A673 (cell line): ENCODE data around the gene TBXA2R. TPM values are rescaled to one million over a fixed set of nuclear protein-coding genes. Genes with fewer than 3 reads are reported as not detected.

Experiments used
- BruUV-seq: library from RNA; stranded (reverse); fragments of 400-500 nt; replicated peaks from 2 replicates; lab custom pipeline; 2021; lab: Mats Ljungman, UMichigan
- CTCF ChIA-PET: fragments of 300-600 bp; sonication (Branson Sonifier 250); formaldehyde crosslinking; loops from one replicate; lab custom pipeline; 2022; ENCODE audit warnings: antibody characterized with exemption; lab: Charles Lee
- POLR2A ChIA-PET: fragments of 300-600 bp; sonication (Branson Sonifier 250); formaldehyde crosslinking; loops from one replicate; lab custom pipeline; 2022; ENCODE audit warnings: antibody characterized with exemption; ENCODE audit not compliant: low non-redundant PET; lab: Charles Lee
- DNase-seq: peaks from one replicate; pipeline ENCODE4 v3.0.0-alpha.2; 2015; ENCODE audit warnings: low spot score
- H3K27ac ChIP-seq: fragments of 200-600 bp; sonication (generic); 2 replicates; pipeline ENCODE4 v1.5.1; 2016; ENCODE audit warnings: mixed run types, low read depth, mild to moderate bottlenecking, mixed read lengths, antibody characterized with exemption, low read length; ENCODE audit not compliant: poor library complexity, severe bottlenecking
- H3K27me3 ChIP-seq: fragments of 200-600 bp; sonication (generic); replicated peaks from 2 replicates; pipeline ENCODE4 v1.6.1; 2017; ENCODE audit warnings: mixed run types, low read depth, mild to moderate bottlenecking, mixed read lengths, antibody characterized with exemption, low read length; ENCODE audit not compliant: insufficient read depth, poor library complexity
- H3K36me3 ChIP-seq: fragments of 200-600 bp; sonication (generic); 2 replicates; pipeline ENCODE4 v1.6.1; 2016; ENCODE audit warnings: mixed run types, mild to moderate bottlenecking, mixed read lengths, antibody characterized with exemption, low read length; ENCODE audit not compliant: insufficient read depth, poor library complexity, severe bottlenecking
- H3K4me1 ChIP-seq: fragments of 200-600 bp; sonication (generic); 2 replicates; pipeline ENCODE4 v1.6.1; 2017; ENCODE audit warnings: mixed run types, mild to moderate bottlenecking, mixed read lengths, antibody characterized with exemption, low read length; ENCODE audit not compliant: insufficient read depth, poor library complexity, severe bottlenecking
- H3K4me3 ChIP-seq: fragments of 200-600 bp; sonication (generic); 2 replicates; pipeline ENCODE4 v1.5.1; 2016; ENCODE audit warnings: low read depth, mixed run types, mild to moderate bottlenecking, mixed read lengths, low read length; ENCODE audit not compliant: poor library complexity, severe bottlenecking
- H3K9me3 ChIP-seq: fragments of 200-600 bp; sonication (generic); 2 replicates; pipeline ENCODE4 v1.6.1; 2016; ENCODE audit warnings: mixed run types, low read depth, mild to moderate bottlenecking, mixed read lengths, antibody characterized with exemption, low read length; ENCODE audit not compliant: poor library complexity, severe bottlenecking
- CTCF ChIP-seq: fragments of 300-800, 200-600 bp; sonication (generic); conservative IDR thresholded peaks from 2 replicates; pipeline ENCODE4 v1.5.1; 2017; ENCODE audit warnings: low read depth, mild to moderate bottlenecking, antibody characterized with exemption, low read length, moderate library complexity, mixed read lengths
- EZH2 ChIP-seq: fragments of 200-600 bp; sonication (generic); IDR thresholded peaks from 2 replicates; pipeline ENCODE4 v1.6.1; 2017; ENCODE audit warnings: borderline replicate concordance, low read depth, mild to moderate bottlenecking, mixed read lengths, antibody characterized with exemption, low read length; ENCODE audit not compliant: poor library complexity, severe bottlenecking
- intact Hi-C: fragments of 100-400 bp; cut with micrococcal nuclease; formaldehyde crosslinking; loops from one replicate; pipeline ENCODE4 v1.10.0; 2022; ENCODE audit not compliant: unreplicated experiment
- total RNA-seq: library from RNA; stranded (reverse); gene quantifications from 2 replicates; pipeline ENCODE4 v1.2.3, GENCODE V29; 2021

TBXA2R gene
- total RNA-seq, 1 experiment from 2014 or later = 0.56 TPM

DNA sequence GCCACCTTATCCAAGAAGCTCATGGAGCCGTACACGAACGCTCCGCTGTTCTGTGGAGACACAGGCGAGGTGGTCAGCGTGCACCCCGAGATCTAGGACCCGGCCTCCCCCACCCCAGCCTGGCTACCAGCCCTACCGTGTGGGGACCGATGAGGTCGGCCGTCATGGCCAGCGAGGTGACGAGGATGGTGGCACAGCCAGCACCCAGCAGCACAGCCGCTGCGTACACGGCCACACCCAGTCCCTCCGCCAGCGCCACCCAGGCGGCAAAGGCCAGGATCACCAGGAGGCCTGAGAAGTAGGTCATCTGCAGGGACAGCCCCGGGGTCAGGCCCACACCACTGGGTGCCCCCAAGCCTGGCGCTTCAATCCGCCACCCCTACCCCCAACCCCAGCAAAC lies 60.6 kb downstream of the TBXA2R start:
- TF ChIP-seq EZH2 (no peak), CTCF (no peak)
- intact Hi-C loops = loop anchor here (10.0 kb wide), 1 partner anchor 159 kb away; the partner anchor contains the start of genes PIP5K1C and TJP3
- DNase-seq = no peak
- CTCF ChIA-PET = interaction anchor here (0.8 kb wide), 1 partner anchor 61 kb away, joined by 3 read pairs; no protein-coding TSS in a partner anchor
- no TSS peak for BruUV-seq
- no peaks in the 10 kb centered on the region for H3K27me3 ChIP-seq
- no peak overlapping the region for H3K4me3 ChIP-seq
- POLR2A ChIA-PET = interaction anchor here (0.5 kb wide), 1 partner anchor 108 kb away, joined by 6 read pairs; no protein-coding TSS in a partner anchor
- peaks cover 14% of the 10 kb centered on the region for H3K36me3 ChIP-seq
- H3K27ac ChIP-seq = no peak overlapping the region
- no peaks in the 10 kb centered on the region for H3K4me1 ChIP-seq
- H3K9me3 ChIP-seq = no peaks in the 10 kb centered on the region

GRCh38 chr19:3545669-3546034 lies 61.0 kb downstream of the TBXA2R start:
- Histone ChIP-seq H3K36me3 (peaks cover 14% of the 10 kb centered on the region), H3K27ac (no peak overlapping the region), H3K27me3 (no peaks in the 10 kb centered on the region), H3K4me1 (no peaks in the 10 kb centered on the region), H3K9me3 (no peaks in the 10 kb centered on the region), H3K4me3 (no peak overlapping the region)
- BruUV-seq = no TSS peak
- TF ChIP-seq EZH2 (no peak), CTCF (no peak)
- intact Hi-C loops = loop anchor here (10.0 kb wide), 1 partner anchor 159 kb away; the partner anchor contains the start of genes PIP5K1C and TJP3
- ChIA-PET CTCF (no interaction called here), POLR2A (no interaction called here)
- DNase-seq = no peak

DNA sequence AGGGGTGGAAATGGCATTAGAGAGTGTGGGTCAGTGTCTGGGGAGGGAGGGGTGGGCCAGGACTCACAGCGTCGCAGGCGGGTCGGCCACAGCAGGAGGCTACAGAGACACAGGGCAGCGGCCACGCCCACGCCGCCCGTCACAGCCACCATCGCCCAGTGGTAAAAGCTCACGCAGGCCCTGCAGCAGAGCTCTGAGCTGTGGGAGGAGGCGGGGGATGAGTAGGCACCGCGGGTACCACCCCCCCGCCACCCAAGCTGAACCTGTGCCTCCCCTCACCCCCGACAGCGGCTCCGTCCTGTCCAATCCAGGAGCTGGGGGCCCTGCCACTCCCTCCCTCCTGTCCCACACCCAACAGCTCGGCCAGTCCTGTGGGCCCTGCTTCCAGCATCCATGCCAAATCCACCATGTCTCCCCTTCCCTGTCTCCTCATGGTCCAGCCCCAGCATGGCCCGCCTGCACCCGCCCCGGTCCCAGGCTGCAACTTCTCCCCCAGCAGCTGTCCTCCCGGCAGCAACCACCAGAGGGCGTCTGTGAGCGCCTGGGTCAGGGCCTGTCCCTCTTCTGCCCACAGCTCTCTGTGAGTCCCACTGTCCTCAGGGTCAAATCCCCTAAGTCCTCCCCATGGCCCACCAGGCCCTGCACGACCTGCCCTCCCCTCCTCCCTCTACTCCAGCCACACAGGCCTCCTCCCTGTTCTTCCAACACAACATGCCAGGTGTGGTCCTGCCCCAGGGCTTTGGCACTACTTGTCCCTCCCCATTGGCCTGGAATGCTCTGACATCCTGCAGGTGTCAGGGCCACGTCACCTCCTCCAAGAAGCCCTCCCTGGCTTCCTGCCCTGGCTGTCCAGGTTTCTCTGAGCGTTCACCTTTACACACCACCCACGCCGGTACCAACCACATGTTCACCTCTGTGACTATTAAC lies 61.7 kb downstream of the TBXA2R start:
- peaks cover 14% of the 10 kb centered on the region for H3K36me3 ChIP-seq

More for the DNA sequence above, 61.7 kb downstream of the TBXA2R start:
- no TSS peak for BruUV-seq
- ChIA-PET POLR2A (interaction anchor here (0.6 kb wide), 2 partner anchors 46 to 133 kb away, joined by 4 to 8 read pairs; no protein-coding TSS in a partner anchor), CTCF (interaction anchor here (0.6 to 0.8 kb wide), 3 partner anchors 12 to 40 kb away, joined by 5 to 7 read pairs (median 6); no protein-coding TSS in a partner anchor)
- H3K9me3 ChIP-seq = no peaks in the 10 kb centered on the region
- no peak for TF ChIP-seq EZH2
- peak; percentile 97 for TF ChIP-seq CTCF
- no peaks in the 10 kb centered on the region for H3K4me1 ChIP-seq
- H3K27ac ChIP-seq = no peak overlapping the region
- no peaks in the 10 kb centered on the region for H3K27me3 ChIP-seq
- intact Hi-C loops = loop anchor here (10.0 kb wide), 1 partner anchor 160 kb away; the partner anchor contains the start of genes PIP5K1C and TJP3
- peak; percentile 61 for DNase-seq
- no peak overlapping the region for H3K4me3 ChIP-seq

Other genes starting within 250 kb of the TBXA2R start
- gene NFIC, start 240.3 kb downstream of the TBXA2R start, total RNA-seq = 112 and 122 TPM in 2 replicates
- not detected in 2 replicates for gene SMIM24, start 126.3 kb downstream of the TBXA2R start, total RNA-seq
- not detected in 2 replicates for gene SMIM44, start 123.4 kb downstream of the TBXA2R start, total RNA-seq
- 19.0 and 22.3 TPM in 2 replicates for gene DOHH, start 106.2 kb downstream of the TBXA2R start, total RNA-seq
- 87.4 and 87.5 TPM in 2 replicates for gene FZR1, start 100.6 kb downstream of the TBXA2R start, total RNA-seq
- gene TEKTIP1, start 67.7 kb downstream of the TBXA2R start, total RNA-seq = 4.2 and 7.7 TPM in 2 replicates
- gene MFSD12, start 49.3 kb downstream of the TBXA2R start, total RNA-seq = 44.7 and 48.2 TPM in 2 replicates
- 53.9 and 71.5 TPM in 2 replicates for gene HMG20B, start 33.9 kb downstream of the TBXA2R start, total RNA-seq
- gene GIPC3, start 21.4 kb downstream of the TBXA2R start, total RNA-seq = 0.34 and 1.2 TPM in 2 replicates
- gene CACTIN, start 19.9 kb upstream of the TBXA2R start, total RNA-seq = 35.9 and 36.3 TPM in 2 replicates
- gene PIP5K1C, start 93.6 kb upstream of the TBXA2R start, total RNA-seq = 35.5 and 36.8 TPM in 2 replicates
- gene TJP3, start 101.5 kb upstream of the TBXA2R start, total RNA-seq = 0.63 TPM in 1 of 2 replicates, not detected in the other
- 30.0 and 32.6 TPM in 2 replicates for gene APBA3, start 154.8 kb upstream of the TBXA2R start, total RNA-seq
- 47.2 and 51.3 TPM in 2 replicates for gene MRPL54, start 155.8 kb upstream of the TBXA2R start, total RNA-seq
- gene RAX2, start 165.4 kb upstream of the TBXA2R start, total RNA-seq = not detected in 2 replicates
- gene MATK, start 179.5 kb upstream of the TBXA2R start, total RNA-seq = 2.0 and 3.5 TPM in 2 replicates